GM19328 (cell line): ENCODE measurements around the gene DLX1.

ENCODE experiments used
- ATAC-seq: cut with Tn5 transposase; IDR thresholded peaks from one replicate; pipeline ENCODE4 v1.9.1; 2021; ENCODE audit warnings: mild to moderate bottlenecking, moderate library complexity; ENCODE audit not compliant: unreplicated experiment

DLX1 gene

DNA sequence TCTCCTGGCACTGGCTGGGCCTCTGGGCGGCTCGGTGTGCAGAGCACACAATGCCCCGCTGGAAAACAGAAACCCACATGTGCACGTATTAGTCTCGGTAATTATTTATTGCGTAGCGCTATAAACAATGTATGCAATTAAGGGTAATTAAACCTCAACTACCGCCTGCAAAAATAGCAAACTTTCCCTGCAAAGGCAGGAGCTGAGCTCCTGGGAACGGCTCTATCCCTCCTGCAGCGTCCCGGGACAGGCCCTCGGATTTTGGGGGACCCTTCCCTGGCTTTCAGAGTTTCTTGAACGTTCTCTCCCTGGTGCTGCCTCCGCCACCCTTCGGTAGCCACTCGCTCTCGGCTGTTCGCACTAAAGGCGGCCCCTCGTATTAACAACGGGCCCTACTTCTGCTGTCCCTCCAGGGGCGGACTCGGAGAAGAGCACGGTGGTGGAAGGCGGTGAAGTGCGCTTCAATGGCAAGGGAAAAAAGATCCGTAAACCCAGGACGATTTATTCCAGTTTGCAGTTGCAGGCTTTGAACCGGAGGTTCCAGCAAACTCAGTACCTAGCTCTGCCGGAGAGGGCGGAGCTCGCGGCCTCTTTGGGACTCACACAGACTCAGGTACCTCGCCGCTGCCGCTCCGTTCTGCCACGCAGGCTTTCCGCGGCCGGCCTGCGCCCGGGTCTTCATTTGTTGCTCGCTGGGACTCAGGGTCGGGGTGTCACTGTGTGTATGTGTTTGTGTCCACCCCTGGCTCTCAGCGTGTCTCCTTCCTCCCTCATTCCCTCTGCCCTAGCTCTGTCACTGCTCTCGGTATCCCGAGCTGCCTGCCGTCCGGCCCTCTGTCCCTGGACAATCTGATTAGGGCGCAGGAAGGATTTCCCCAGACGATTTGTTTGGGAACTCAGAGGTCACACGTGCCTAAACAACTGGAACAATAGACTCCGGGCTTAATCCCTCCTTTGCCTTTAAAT is 1.2 kb downstream of the DLX1 start:
- ATAC-seq: no peak

DNA sequence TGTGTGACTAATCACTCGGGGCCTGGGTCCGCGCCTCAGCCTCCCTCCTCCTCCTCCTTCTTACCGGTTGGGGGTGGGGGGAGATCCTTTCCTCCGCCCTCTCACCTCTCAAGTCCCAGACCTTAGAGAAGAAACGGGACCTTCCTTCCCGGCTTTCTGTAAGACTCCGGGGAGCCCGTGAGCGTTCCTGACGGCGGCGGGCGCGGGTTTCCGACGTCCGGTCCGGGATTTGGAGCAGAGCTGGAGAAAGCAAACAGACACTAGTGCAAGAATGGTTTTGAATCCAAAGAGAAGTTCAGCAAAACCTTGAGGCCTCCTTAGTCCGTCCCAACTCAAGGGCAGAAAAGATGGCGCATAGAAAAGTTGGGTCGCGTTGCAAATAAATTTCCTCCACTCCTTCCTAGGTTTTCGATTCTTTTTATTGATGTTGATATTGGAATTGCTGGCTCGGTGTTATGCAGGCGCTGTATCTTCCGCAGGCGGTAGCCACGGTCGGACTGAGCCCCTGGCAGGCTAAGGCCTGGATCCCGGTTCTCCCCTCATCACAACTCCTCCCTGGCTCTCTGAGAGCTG is 2.0 kb downstream of the DLX1 start:
- ATAC-seq: no peak

DNA sequence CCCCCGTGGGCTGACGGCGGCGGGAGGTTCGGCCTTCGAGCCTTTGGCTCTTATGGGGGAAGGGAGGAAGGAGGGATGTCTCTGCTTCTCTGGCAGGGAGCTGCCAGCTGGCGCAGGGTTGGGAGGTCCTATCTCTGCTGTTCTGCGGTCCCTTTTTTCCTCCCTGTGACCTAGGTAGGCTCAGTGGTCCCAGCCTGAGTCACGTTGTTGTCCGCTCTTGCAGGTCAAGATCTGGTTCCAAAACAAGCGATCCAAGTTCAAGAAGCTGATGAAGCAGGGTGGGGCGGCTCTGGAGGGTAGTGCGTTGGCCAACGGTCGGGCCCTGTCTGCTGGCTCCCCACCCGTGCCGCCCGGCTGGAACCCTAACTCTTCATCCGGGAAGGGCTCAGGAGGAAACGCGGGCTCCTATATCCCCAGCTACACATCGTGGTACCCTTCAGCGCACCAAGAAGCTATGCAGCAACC is 2.5 kb downstream of the DLX1 start:
- no peak for ATAC-seq

- no peak for ATAC-seq
These were observed 3.1 kb downstream of the DLX1 start for GRCh38 chr2:172088245-172089004.

DNA sequence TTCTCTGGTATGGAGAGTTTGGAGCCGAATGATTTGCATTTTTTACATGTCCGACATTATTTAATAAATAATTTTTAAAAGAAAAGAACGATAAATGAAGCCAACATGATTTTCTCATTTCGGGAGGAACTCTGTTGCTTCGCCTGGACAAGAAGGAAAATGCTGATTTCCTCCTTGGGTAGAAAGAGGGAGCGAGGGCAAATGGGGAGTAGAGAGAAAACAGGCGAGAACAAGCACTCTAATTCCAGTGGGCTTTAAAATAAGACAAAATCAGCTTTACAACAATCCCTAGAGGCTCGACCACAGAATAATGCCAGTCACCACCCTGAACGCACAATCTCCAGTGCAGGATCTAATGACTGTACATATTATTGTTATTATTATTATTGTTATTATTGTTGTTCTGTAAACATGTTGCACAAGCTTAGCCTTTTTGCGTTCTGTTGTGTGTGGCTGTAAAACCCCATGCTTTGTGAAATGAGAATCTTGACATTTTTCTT is 3.7 kb downstream of the DLX1 start:
- no peak for ATAC-seq

DNA sequence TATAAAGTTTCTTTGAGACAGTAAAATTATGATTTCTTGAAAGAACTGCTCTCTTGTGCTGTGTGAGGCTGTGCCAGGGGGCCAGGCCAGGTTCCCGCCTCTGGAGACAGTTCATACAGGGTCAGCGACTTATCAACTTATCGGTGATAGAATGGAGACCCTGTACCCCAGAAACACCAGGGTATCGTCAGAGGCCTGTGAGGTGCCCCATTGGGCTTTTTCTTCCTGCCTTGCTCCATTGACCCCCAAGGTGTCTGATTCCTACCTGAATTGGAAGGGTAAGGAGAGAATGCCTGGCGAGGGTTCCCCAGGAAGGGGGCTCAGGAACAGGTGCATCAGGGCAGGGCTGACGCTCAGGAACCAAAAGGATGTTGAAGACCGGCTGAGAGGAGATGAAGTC is 4.3 kb downstream of the DLX1 start:
- ATAC-seq: no peak

DNA sequence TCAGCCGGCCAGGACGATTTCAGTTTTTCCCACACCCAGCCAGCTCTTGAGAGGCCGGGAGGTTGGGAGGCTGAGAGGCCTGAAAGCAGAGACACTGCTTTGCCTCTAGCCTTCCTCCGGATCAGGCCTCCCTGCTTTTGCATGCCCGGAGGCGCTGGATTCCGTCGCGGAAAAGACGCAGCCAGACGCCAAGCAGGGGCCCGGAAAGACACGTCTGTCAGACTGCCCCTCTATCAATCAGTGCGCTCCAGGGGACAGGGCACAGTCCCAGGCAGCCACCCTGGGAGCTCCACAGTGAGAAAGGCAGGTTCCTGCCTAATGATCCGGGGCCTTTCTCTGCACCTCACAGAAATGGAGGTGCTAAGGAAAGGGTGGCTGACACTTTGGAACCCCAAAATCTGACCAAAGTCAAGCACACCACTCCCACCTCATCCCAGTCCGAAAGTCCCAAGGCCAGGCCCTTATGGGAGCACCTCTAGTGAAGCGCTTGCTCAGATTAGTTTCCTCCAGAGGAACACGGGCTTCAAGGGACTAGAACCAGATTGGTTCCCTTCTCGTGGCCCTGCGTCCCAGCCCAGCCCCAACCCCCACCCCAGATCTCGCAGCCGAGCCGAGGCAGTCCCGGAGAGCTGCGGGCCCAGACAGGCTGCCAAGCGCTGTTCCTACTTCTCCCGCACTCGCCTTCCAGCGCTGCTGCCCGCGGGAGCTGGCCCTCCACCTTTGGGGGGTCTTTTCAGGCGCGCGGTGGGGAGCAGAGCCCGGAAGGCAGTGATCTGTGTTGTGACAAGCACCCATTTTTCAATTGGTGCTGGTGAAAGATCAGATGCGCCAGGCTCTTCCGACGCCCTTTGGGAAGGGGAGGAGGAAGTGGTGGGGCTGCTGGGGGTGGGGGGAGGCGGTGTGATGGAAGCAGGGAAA is 5.0 kb downstream of the DLX1 start:
- no peak for ATAC-seq

DNA sequence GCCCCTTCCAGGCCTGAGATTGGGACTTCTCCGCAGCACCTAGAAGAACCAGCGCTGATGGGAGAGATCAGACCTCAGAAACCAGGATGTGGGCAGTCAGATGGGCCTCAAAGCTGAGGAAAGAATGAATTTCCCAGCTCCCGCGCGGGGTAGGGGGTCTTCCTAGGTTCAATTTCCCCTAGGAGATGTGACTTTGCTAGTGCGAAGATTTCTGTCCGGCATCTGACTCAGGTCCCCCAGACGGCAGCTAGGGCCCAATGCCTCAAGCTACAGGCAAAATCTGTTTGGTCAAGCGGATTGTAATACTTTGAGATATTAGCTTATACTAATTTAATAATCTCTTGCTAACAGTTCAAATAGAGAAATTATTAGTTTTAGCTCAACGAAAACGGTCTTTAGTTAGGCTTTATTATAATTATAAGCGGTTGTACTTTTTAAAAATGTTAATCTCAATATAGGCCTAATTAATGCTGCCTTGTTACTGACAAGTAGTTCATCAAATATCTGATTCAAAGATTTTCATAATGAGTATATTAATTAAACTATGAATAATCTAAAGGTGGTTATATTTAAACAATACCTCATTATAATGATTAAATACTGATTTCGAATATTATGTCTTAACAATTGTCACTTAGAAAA is 5.8 kb downstream of the DLX1 start:
- no peak for ATAC-seq

GRCh38 chr2:172091761-172092566 is 6.7 kb downstream of the DLX1 start:
- ATAC-seq: no peak

- no peak for ATAC-seq
These were observed 7.6 kb downstream of the DLX1 start for GRCh38 chr2:172092716-172093415.

GRCh38 chr2:172093416-172094293 is 8.3 kb downstream of the DLX1 start:
- ATAC-seq: no peak

DNA sequence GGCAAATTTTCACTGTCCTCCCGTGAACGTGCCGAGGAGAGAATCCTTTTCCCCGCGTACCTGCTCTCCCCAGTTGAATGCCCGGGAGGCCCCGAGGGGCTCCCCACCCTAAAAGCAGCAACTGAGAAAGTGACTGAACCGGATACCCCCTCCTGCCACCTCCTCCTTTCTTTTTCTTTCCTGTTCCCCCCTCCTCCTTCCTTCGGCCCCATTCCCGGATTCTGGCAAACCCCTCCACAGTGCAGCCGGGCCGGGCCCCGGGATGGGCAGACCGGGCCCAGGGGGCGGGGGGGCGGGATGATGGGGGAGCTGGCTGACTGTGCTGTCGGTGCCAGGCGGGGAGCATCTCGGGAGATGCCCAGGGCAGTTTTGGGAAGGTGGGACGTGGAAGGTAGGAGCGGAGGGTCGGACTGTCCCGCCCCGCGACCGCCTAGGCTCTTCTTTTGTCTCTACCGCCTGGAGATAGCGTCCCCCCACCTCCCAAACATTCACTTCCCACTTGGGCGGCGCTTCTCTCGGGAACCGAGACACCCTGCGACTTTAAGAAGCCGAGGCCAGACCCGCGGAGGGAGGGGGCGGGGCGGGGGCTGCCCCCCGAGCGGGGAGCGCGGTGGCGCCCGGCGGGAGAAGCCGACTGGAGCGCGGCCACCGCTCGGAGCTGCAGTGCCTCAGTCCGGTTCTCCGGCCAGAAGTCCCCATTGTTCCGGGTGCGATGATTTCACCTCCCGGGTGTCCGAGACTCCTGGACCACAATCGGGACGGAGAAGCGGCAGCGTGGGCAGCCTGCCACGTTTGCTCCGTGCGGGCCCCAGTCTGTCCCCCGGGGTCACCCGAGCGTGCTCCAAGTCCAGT is 9.2 kb downstream of the DLX1 start:
- ATAC-seq: no peak

DNA sequence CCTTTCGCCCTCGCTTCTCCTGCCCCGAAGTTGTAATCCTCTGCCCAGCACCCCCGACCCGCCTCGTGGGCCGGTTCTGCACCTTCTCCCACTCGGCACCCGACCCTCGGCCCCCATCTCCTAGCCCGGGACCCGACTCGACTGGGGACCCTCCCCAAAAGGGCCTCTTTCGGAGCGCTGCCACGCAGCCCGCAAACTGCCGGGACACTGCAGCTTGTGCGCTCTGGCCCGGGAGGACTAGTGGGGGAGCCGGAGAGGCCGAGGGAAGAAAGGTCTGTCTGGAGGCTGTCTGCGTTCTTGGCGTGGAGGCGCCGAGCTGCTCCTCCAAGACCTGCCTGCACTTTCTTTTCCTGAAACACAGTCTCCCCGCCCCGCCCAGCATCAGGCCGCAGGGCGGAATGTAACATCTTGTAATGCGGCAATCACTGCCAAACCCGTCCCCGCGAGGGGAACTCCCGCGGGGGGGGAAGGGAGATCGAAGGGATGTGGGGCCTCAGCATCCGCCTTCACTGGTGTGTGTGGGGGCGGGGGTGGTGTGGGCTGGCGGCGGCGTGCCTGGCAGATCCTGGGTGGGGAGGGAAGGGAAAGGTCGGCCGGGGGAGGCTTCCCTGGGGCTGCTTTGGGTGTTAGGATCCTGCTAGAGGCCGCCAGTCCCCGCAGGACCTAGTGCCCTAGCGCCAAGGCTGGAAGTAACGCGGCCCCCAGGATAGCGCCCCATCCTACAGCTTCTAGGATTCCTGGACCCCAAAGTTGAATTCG is 10.0 kb downstream of the DLX1 start:
- ATAC-seq: no peak

DNA sequence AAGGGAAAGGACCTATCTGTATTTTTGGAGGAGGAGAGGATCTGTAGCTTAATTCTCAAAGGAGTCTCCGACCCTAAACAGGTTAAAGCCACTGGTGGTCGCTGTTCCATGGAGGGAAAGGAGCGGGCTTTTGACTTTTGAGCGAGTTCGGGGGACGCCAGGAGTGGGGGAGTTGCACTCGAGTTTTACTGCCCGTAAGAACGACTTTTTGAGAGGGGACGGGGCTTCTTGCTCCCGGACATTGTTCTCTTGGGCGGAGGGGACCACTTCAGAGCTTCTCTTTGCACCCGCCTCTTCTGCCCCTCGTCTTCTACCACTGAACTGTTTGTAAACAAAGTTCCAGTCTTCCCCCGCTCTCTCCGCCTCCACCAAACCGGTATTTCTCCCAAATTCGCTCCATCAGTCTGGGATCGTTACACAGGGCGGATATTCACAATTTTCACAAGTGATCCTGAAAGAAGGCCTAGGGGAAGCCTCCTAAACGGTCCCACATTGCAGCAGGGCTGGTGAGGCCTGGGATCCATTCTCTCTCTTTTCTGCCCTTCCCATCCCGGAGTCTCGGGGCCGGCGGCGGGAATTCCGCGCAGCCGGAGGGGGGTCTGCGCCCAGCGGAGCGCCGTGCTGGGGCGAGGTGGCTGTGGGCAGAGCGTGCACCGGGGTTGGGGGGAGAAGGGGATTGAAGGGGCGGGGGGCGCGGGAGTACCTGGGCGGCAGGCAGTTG is 10.8 kb downstream of the DLX1 start:
- no peak for ATAC-seq
